Measurements from ENCODE around the gene C13orf42. TPM values are rescaled to one million over a fixed set of nuclear protein-coding genes. Genes with fewer than 3 reads are reported as not detected.

Gene C13orf42
- total RNA-seq, 4 donors from 2014 or later = not detected

- intact Hi-C loops (cut with DNase I; ENCODE audit: low total_unique reads) = loop anchor here (5.0 kb wide), 1 partner anchor 1385 kb away; no protein-coding TSS in a partner anchor
- TF ChIP-seq CTCF (IDR thresholded peaks at IDR 0.05) (no peak), EP300 (IDR thresholded peaks at IDR 0.05; ENCODE audit: low read depth) (no peak), POLR2A (IDR thresholded peaks at IDR 0.05) (no peak), POLR2AphosphoS5 (IDR thresholded peaks at IDR 0.05) (no peak)
- in situ Hi-C loops (cut with MboI; ENCODE audit: low pct_ligation_motif_present in 1 of 4, low pct_unique_long_range_greater_than_20kb in 1 of 4, low sequenced_read_pairs in 3 of 4) = no loop called here
- no peak for DNase-seq
- Histone ChIP-seq H3K9me3 (no peaks in the 10 kb centered on the region), H3K27ac (no peak overlapping the region), H3K27me3 (no peaks in the 10 kb centered on the region), H3K4me3 (no peak overlapping the region), H3K4me1 (no peaks in the 10 kb centered on the region), H3K36me3 (no peaks in the 10 kb centered on the region)
- 0% methylated on average over 1 of the region's 1 CpG; no CpG with 5 or more reads in 1 of the 2 donors for WGBS, 2 donors (ENCODE audit: low coverage in 1 of 2)
Measured at GRCh38 chr13:51111997-51112396, 923 bp upstream of the C13orf42 start.

- DNase-seq = no peak
- no peaks in the 10 kb centered on the region for H3K36me3 ChIP-seq
- intact Hi-C loops (cut with DNase I; ENCODE audit: low total_unique reads) (no loop called here), in situ Hi-C loops (cut with MboI; ENCODE audit: low pct_ligation_motif_present in 1 of 4, low pct_unique_long_range_greater_than_20kb in 1 of 4, low sequenced_read_pairs in 3 of 4) (no loop called here)
- TF ChIP-seq EP300 (IDR thresholded peaks at IDR 0.05; ENCODE audit: low read depth) (no peak), CTCF (IDR thresholded peaks at IDR 0.05) (no peak), POLR2A (IDR thresholded peaks at IDR 0.05) (no peak), POLR2AphosphoS5 (IDR thresholded peaks at IDR 0.05) (no peak)
- H3K4me3 ChIP-seq = no peak overlapping the region
- no peaks in the 10 kb centered on the region for H3K9me3 ChIP-seq
- H3K27ac ChIP-seq = no peak overlapping the region
- H3K4me1 ChIP-seq = no peaks in the 10 kb centered on the region
- WGBS, 2 donors (ENCODE audit: low coverage in 1 of 2) = 90% methylated on average over 4 of the region's 4 CpGs; no CpG with 5 or more reads in 1 of the 2 donors
- H3K27me3 ChIP-seq = peaks cover 8% of the 10 kb centered on the region
Measured at GRCh38 chr13:51107996-51108395, 3.1 kb downstream of the C13orf42 start.

GRCh38 chr13:51105046-51105445 is 6.0 kb downstream of the C13orf42 start:
- in situ Hi-C loops (cut with MboI; ENCODE audit: low pct_ligation_motif_present in 1 of 4, low pct_unique_long_range_greater_than_20kb in 1 of 4, low sequenced_read_pairs in 3 of 4) = no loop called here
- WGBS, 2 donors (ENCODE audit: low coverage in 1 of 2) = 91 to 100% methylated on average over 1 to 4 of the region's 4 CpGs
- no peaks in the 10 kb centered on the region for H3K4me1 ChIP-seq

GRCh38 chr13:51101636-51102235 is 9.3 kb downstream of the C13orf42 start:
- intact Hi-C loops (cut with DNase I; ENCODE audit: low total_unique reads) (no loop called here), in situ Hi-C loops (cut with MboI; ENCODE audit: low pct_ligation_motif_present in 1 of 4, low pct_unique_long_range_greater_than_20kb in 1 of 4, low sequenced_read_pairs in 3 of 4) (no loop called here)
- H3K36me3 ChIP-seq = no peaks in the 10 kb centered on the region
- H3K4me1 ChIP-seq = no peaks in the 10 kb centered on the region
- TF ChIP-seq CTCF (IDR thresholded peaks at IDR 0.05) = no peak
- no peak for TF ChIP-seq EP300 (IDR thresholded peaks at IDR 0.05; ENCODE audit: low read depth)
- TF ChIP-seq POLR2AphosphoS5 (IDR thresholded peaks at IDR 0.05) = no peak
- TF ChIP-seq POLR2A (IDR thresholded peaks at IDR 0.05) = no peak
- peaks cover 11% of the 10 kb centered on the region for H3K27me3 ChIP-seq
- 33 to 54% methylated on average over 5 of the region's 5 CpGs for WGBS, 2 donors (ENCODE audit: low coverage in 1 of 2)
- no peak for DNase-seq
- H3K9me3 ChIP-seq = no peaks in the 10 kb centered on the region
- H3K4me3 ChIP-seq = no peak overlapping the region
- no peak overlapping the region for H3K27ac ChIP-seq

More at GRCh38 chr13:51105046-51105445, 6.0 kb downstream of the C13orf42 start:
- Histone ChIP-seq H3K27ac (no peak overlapping the region), H3K27me3 (peaks cover 11% of the 10 kb centered on the region), H3K9me3 (no peaks in the 10 kb centered on the region), H3K4me3 (no peak overlapping the region), H3K36me3 (no peaks in the 10 kb centered on the region)
- TF ChIP-seq EP300 (IDR thresholded peaks at IDR 0.05; ENCODE audit: low read depth) (no peak), CTCF (IDR thresholded peaks at IDR 0.05) (no peak), POLR2A (IDR thresholded peaks at IDR 0.05) (no peak), POLR2AphosphoS5 (IDR thresholded peaks at IDR 0.05) (no peak)
- intact Hi-C loops (cut with DNase I; ENCODE audit: low total_unique reads) = no loop called here
- no peak for DNase-seq
